DMS153 (cell line): ENCODE results near the gene ODAD2.
"Not testable (repeated sequence)": the region's sequence is repeated elsewhere in the genome, so short reads cannot be mapped to it uniquely, and the experiment has no call there.

ENCODE experiments used
- DNase-seq: peaks from one replicate; lab custom pipeline; 2025; lab: John Stamatoyannopoulos, UW

Gene ODAD2

GRCh38 chr10:27959093-27959715, 39.7 kb downstream of the ODAD2 start:
- no peak for DNase-seq

- DNase-seq: not testable (repeated sequence)
Observed at GRCh38 chr10:27958383-27958782, 40.5 kb downstream of the ODAD2 start.

GRCh38 chr10:27950242-27950564, 48.7 kb downstream of the ODAD2 start:
- DNase-seq: no peak

GRCh38 chr10:27949528-27950241, 49.2 kb downstream of the ODAD2 start:
- no peak for DNase-seq

- no peak for DNase-seq
Observed at GRCh38 chr10:27948186-27948585, 50.7 kb downstream of the ODAD2 start.

- DNase-seq: no peak
Observed at GRCh38 chr10:27947540-27947939, 51.3 kb downstream of the ODAD2 start.

GRCh38 chr10:27944005-27944404, 54.9 kb downstream of the ODAD2 start:
- no peak for DNase-seq

GRCh38 chr10:27914888-27915287, 84.0 kb downstream of the ODAD2 start:
- DNase-seq: no peak

- no peak for DNase-seq
Observed at GRCh38 chr10:27912231-27912630, 86.6 kb downstream of the ODAD2 start.

GRCh38 chr10:27911539-27911938, 87.3 kb downstream of the ODAD2 start:
- DNase-seq: no peak

- no peak for DNase-seq
Observed at GRCh38 chr10:27911011-27911410, 87.9 kb downstream of the ODAD2 start.

- DNase-seq: no peak
Observed at GRCh38 chr10:27908231-27908630, 90.6 kb downstream of the ODAD2 start.

GRCh38 chr10:27899485-27899884, 99.4 kb downstream of the ODAD2 start:
- peak; percentile 10 for DNase-seq

GRCh38 chr10:27899058-27899457, 99.8 kb downstream of the ODAD2 start:
- no peak for DNase-seq

- no peak for DNase-seq
Observed at GRCh38 chr10:27893358-27893954, 105.4 kb downstream of the ODAD2 start.

GRCh38 chr10:27890971-27891370, 107.9 kb downstream of the ODAD2 start:
- no peak for DNase-seq

- DNase-seq: no peak
Observed at GRCh38 chr10:27889518-27889917, 109.4 kb downstream of the ODAD2 start.

- no peak for DNase-seq
Observed at GRCh38 chr10:27884185-27884641, 114.7 kb downstream of the ODAD2 start.

GRCh38 chr10:27878281-27878680, 120.6 kb downstream of the ODAD2 start:
- no peak for DNase-seq

GRCh38 chr10:27865221-27865635, 133.7 kb downstream of the ODAD2 start:
- no peak for DNase-seq

- no peak for DNase-seq
Observed at GRCh38 chr10:27861781-27862180, 137.1 kb downstream of the ODAD2 start.

GRCh38 chr10:27857616-27858015, 141.3 kb downstream of the ODAD2 start:
- DNase-seq: peak; percentile 27

- DNase-seq: no peak
Observed at GRCh38 chr10:27844223-27844622, 154.7 kb downstream of the ODAD2 start.
